C4-2B (cell line): ENCODE data around the gene INIP.

Experiments used
- CTCF ChIP-seq: fragments of 450-650 bp; conservative IDR thresholded peaks from 2 replicates; pipeline ENCODE4 v1.5.1; 2017; ENCODE audit warnings: mild to moderate bottlenecking
- ZFX ChIP-seq: fragments of 450-650 bp; IDR thresholded peaks from 2 replicates; pipeline ENCODE4 v1.6.1; 2017

GRCh38 chr9:112762726-112763518, 45.0 kb upstream of the INIP start:
- no peak for TF ChIP-seq CTCF
- TF ChIP-seq ZFX, result no peak
